Smooth muscle cell (in vitro differentiated cells): ENCODE measurements around the gene TRPC1. TPM values are rescaled to one million over a fixed set of nuclear protein-coding genes. Genes with fewer than 3 reads are reported as not detected.
"Not testable (repeated sequence)": the region's sequence is repeated elsewhere in the genome, so short reads cannot be mapped to it uniquely, and the experiment has no call there.

Experiments used
- DNase-seq: peaks from one replicate; lab custom pipeline; 2025; ENCODE audit not compliant: unreplicated experiment; lab: John Stamatoyannopoulos, UW
- H2AFZ ChIP-seq: fragments of 200-600 bp; sonication (generic); 2 replicates; pipeline ENCODE4 v1.6.0; 2016; ENCODE audit warnings: antibody characterized with exemption, low read depth, mild to moderate bottlenecking
- H3F3A ChIP-seq: fragments of 200-600 bp; sonication (generic); 2 replicates; pipeline ENCODE4 v1.6.0; 2017; ENCODE audit warnings: antibody characterized with exemption, low read depth
- H3K27ac ChIP-seq: fragments of 200-600 bp; sonication (generic); 2 replicates; pipeline ENCODE4 v1.5.1; 2016; ENCODE audit warnings: low read depth, mild to moderate bottlenecking
- H3K27me3 ChIP-seq: fragments of 200-600 bp; sonication (generic); 2 replicates; pipeline ENCODE4 v1.6.1; 2016; ENCODE audit warnings: low read depth, mild to moderate bottlenecking
- H3K36me3 ChIP-seq: fragments of 200-600 bp; sonication (generic); 2 replicates; pipeline ENCODE4 v1.5.1; 2016; ENCODE audit warnings: low read depth
- H3K4me1 ChIP-seq: fragments of 200-600 bp; sonication (generic); 2 replicates; pipeline ENCODE4 v1.5.1; 2016; ENCODE audit warnings: low read depth
- H3K4me2 ChIP-seq: fragments of 200-600 bp; sonication (generic); 2 replicates; pipeline ENCODE4 v1.6.0; 2016; ENCODE audit warnings: mild to moderate bottlenecking
- H3K4me3 ChIP-seq: fragments of 200-600 bp; sonication (generic); 2 replicates; pipeline ENCODE4 v1.5.1; 2016; ENCODE audit warnings: mild to moderate bottlenecking
- H3K79me2 ChIP-seq: fragments of 200-600 bp; sonication (generic); 2 replicates; pipeline ENCODE4 v1.6.0; 2016; ENCODE audit warnings: low read depth, mild to moderate bottlenecking
- H3K9ac ChIP-seq: fragments of 200-600 bp; sonication (generic); 2 replicates; pipeline ENCODE4 v1.6.0; 2016; ENCODE audit warnings: low read depth
- H3K9me3 ChIP-seq: fragments of 200-600 bp; sonication (generic); replicated peaks from 2 replicates; pipeline ENCODE4 v1.5.1; 2016; ENCODE audit warnings: low read depth
- H4K20me1 ChIP-seq: fragments of 200-600 bp; sonication (generic); 2 replicates; pipeline ENCODE4 v1.6.0; 2016; ENCODE audit warnings: low read depth
- WGBS: methylation state at CpG from one replicate; pipeline ENCODE4 v1.1.7; 2016; ENCODE audit warnings: low lambda C conversion rate; 5-methylcytosine and 5-hydroxymethylcytosine counted together
- polyA plus RNA-seq: library from polyadenylated mRNA; unstranded; fragments of >200 nt; fragmentation: Nextera tagmentation; extraction: Ambion mirVana; gene quantifications from 2 replicates; pipeline ENCODE4 v1.2.1, GENCODE V29; 2016
- total RNA-seq: library from RNA; depleted of rRNA; stranded (reverse); fragments of >200 nt; gene quantifications from 2 replicates; pipeline ENCODE4 v1.2.3, GENCODE V29; 2014
- TF ChIP-seq, protein P1 (sequence below): fragments of 200-600 bp; sonication (generic); IDR thresholded peaks from 2 replicates; pipeline ENCODE4 v1.5.1; 2017; ENCODE audit warnings: borderline replicate concordance, mild to moderate bottlenecking, antibody characterized with exemption; ENCODE audit not compliant: insufficient read depth, poor library complexity, severe bottlenecking

The TRPC1 gene
- total and polyA plus RNA-seq, 2 experiments from 2014 or later = 6.2 to 36.5 TPM

DNA sequence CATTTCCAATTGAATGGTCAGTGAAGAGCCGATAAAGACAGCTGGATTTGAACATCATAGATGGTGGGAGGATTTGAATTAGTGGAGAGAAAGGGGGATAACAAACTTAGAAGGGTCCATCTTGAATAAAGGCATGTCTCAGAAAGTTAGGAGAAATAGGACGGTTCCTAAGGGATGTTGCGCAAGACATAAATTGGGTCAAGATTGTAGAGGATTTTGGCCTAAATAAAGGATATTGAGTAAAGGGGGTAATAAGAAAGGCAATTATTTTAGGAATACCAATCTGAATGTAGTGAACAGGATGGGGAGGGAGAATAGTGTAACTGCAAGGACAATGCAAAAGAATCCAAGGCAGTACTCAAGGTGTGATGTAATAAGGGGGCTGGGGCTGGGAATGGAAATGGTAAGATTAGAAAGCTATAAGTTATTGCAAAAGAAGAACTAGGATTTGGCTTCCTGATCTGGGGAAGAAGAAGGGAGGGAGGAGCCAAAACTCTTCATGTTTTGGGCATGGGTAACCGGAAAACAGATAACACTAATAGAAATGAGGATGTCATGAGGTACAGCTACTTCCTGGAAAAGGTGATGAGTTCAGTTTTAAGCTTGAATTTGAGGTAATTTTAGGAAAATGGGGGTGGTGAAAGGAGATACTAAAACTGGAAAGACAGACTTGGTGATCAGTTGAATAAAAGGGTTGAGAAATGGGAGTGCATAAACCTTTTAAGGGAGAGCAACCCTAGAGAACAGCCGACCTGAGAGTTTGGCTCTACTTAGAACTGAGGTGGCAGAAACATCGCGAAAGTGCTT, 17.3 kb upstream of the TRPC1 start:
- no peaks in the 10 kb centered on the region for H3K4me1 ChIP-seq
- no peak overlapping the region for H3K4me2 ChIP-seq
- DNase-seq = no peak
- no peaks in the 10 kb centered on the region for H3K36me3 ChIP-seq
- WGBS = 88% methylated on average over 7 of the region's 7 CpGs
- no peaks in the 10 kb centered on the region for H3K9me3 ChIP-seq
- no peak overlapping the region for H3K4me3 ChIP-seq
- TF ChIP-seq, protein P1, sequence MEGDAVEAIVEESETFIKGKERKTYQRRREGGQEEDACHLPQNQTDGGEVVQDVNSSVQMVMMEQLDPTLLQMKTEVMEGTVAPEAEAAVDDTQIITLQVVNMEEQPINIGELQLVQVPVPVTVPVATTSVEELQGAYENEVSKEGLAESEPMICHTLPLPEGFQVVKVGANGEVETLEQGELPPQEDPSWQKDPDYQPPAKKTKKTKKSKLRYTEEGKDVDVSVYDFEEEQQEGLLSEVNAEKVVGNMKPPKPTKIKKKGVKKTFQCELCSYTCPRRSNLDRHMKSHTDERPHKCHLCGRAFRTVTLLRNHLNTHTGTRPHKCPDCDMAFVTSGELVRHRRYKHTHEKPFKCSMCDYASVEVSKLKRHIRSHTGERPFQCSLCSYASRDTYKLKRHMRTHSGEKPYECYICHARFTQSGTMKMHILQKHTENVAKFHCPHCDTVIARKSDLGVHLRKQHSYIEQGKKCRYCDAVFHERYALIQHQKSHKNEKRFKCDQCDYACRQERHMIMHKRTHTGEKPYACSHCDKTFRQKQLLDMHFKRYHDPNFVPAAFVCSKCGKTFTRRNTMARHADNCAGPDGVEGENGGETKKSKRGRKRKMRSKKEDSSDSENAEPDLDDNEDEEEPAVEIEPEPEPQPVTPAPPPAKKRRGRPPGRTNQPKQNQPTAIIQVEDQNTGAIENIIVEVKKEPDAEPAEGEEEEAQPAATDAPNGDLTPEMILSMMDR = no peak
- no peaks in the 10 kb centered on the region for H4K20me1 ChIP-seq
- no peak overlapping the region for H3K27ac ChIP-seq
- H3K9ac ChIP-seq = no peak overlapping the region
- H3K79me2 ChIP-seq = no peaks in the 10 kb centered on the region
- H3F3A ChIP-seq = no peaks in the 10 kb centered on the region
- no peaks in the 10 kb centered on the region for H3K27me3 ChIP-seq
- H2AFZ ChIP-seq = no peak overlapping the region

DNA sequence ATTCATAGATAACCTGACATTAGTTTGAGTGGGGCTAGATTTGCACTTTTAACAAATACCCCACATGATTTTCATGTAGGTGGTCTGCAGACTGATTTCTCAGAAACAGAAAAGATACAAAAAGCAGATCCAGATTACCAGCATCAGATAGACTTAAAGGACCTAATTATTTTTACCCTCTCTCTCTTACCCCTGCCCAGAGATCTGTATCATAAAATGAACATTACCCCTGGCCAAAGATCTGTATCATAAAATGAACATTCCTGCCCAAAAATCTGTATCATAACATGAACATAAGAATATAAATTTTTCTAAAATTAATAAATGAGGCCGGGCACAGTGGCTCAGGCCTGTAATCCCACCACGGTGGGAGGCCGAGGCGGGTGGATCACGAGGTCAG, 14.6 kb upstream of the TRPC1 start:
- H4K20me1 ChIP-seq = no peaks in the 10 kb centered on the region
- no peak for DNase-seq
- H3K27ac ChIP-seq = no peak overlapping the region
- H3K27me3 ChIP-seq = no peaks in the 10 kb centered on the region
- H3K79me2 ChIP-seq = no peaks in the 10 kb centered on the region
- H3K4me1 ChIP-seq = no peaks in the 10 kb centered on the region
- no peak overlapping the region for H3K4me2 ChIP-seq
- WGBS = 96% methylated on average over 5 of the region's 5 CpGs
- TF ChIP-seq, protein P1 = no peak
- H3K9me3 ChIP-seq = no peaks in the 10 kb centered on the region
- H3K4me3 ChIP-seq = no peak overlapping the region
- H2AFZ ChIP-seq = no peak overlapping the region
- no peaks in the 10 kb centered on the region for H3K36me3 ChIP-seq
- no peaks in the 10 kb centered on the region for H3F3A ChIP-seq
- no peak overlapping the region for H3K9ac ChIP-seq

DNA sequence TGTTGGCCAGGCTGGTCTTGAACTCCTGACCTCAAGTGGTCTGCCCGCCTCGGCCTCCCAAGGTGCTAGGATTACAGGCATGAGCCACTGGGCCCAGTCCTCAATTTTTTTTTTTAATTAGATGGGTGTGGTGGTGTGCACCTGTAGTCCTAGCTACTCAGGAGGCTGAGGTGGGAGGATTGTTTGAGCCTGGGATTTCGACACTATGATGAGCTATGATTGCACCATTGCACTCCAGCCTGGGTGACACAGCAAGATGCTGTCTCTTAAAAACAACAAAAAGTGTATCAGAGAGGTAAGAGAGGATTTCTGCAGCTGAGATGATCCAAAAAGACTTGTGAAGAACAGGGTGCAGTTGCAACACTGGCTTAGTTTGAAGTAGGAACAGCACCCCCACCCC, 9.0 kb upstream of the TRPC1 start:
- H3K9ac ChIP-seq, H3K4me3 ChIP-seq, H3K36me3 ChIP-seq, H3K79me2 ChIP-seq, H3K4me2 ChIP-seq, H3K4me1 ChIP-seq, H3F3A ChIP-seq, DNase-seq, H2AFZ ChIP-seq, H3K9me3 ChIP-seq, H3K27ac ChIP-seq, H4K20me1 ChIP-seq, H3K27me3 ChIP-seq: not testable (repeated sequence)
- 91% methylated on average over 3 of the region's 3 CpGs for WGBS

DNA sequence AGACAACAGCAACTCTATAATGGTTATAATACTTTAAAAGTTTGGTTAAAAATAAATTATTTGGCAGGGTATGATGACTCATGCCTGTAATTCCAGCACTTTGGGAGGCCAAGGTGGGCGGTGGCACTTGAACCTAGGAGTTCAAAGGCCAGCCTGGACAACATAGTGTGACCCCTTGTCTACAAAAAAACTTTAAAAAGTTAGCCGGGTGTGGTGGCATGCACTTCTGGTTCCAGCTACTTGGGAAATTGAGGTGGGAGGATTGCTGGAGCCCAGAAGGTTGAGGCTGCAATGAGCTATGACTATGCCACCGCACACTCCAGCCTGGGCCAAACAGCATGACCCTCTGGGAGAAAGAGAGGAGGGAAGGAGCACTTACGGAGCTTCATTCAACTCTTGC, 7.7 kb upstream of the TRPC1 start:
- H3K4me1 ChIP-seq = no peaks in the 10 kb centered on the region
- WGBS = 95% methylated on average over 4 of the region's 4 CpGs
- DNase-seq = no peak

More for the DNA sequence above, 7.7 kb upstream of the TRPC1 start:
- Histone ChIP-seq H3K9ac (no peak overlapping the region), H3K4me2 (no peak overlapping the region), H3K36me3 (no peaks in the 10 kb centered on the region), H3K79me2 (no peaks in the 10 kb centered on the region), H3K4me3 (no peak overlapping the region), H3F3A (no peaks in the 10 kb centered on the region), H3K9me3 (no peaks in the 10 kb centered on the region), H4K20me1 (no peaks in the 10 kb centered on the region), H3K27me3 (no peaks in the 10 kb centered on the region), H3K27ac (no peak overlapping the region), H2AFZ (no peak overlapping the region)
- TF ChIP-seq, protein P1 = no peak
